GF-D8 (cell line): ENCODE results near the gene STIM1.
"Not testable (repeated sequence)": the region's sequence is repeated elsewhere in the genome, so short reads cannot be mapped to it uniquely, and the experiment has no call there.

Experiments
- DNase-seq: peaks from one replicate; lab custom pipeline; 2025; lab: John Stamatoyannopoulos, UW

The STIM1 gene

DNA sequence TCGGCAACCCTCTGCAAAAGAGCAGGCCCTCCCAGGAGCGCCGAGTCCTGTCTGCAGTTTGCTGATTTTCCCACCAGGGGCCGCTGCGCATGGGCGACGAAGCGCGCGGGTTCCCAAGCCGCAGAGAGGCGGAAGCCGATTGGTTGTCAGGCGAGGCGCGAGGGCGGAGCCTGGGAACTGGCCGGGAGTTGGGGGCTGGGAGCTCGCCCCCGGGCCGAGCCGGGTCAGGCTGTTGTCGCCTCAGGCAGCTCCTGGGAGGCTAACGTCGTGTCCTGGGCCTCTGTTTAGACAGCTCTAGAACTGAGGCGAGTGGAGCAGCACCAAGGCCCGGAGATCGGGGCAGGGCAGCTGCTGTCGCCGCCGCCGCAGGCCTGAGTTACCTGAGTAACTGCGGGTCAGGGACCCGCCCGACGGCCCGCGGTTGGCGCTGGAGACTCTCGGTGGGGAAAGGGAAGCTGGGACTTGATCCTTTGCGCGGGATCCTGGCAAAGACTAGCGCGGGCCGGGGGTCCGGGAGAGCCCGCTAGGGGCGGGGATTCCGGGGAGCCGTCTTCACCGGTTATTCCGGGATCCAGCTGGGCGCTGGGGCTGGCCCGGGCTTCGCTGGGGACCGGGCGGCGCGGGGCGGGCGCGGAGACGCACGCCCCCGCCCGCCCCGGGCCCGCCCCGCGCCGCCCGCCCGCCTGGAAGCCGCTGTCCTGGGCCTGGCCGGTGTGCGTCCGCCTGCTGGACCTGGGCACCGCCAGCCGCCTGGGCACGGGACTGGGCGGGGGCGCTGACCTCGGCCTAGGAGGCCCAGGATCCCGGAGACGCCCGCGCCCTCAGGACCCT lies at the start of gene STIM1:
TSS of gene STIM1 (plus strand) at position 688 of the 831 bp plus-strand sequence. CDS start 607 bp downstream, outside the sequence.
- DNase-seq = peak; percentile 46

- DNase-seq = peak; percentile 15
Observed at GRCh38 chr11:3807909-3808860, 47.3 kb upstream of the STIM1 start, which contains the start of gene PGAP2. TSS of gene PGAP2 (plus strand) at chr11:3808560. CDS start at chr11:3811260, 2,700 bp downstream.

DNA sequence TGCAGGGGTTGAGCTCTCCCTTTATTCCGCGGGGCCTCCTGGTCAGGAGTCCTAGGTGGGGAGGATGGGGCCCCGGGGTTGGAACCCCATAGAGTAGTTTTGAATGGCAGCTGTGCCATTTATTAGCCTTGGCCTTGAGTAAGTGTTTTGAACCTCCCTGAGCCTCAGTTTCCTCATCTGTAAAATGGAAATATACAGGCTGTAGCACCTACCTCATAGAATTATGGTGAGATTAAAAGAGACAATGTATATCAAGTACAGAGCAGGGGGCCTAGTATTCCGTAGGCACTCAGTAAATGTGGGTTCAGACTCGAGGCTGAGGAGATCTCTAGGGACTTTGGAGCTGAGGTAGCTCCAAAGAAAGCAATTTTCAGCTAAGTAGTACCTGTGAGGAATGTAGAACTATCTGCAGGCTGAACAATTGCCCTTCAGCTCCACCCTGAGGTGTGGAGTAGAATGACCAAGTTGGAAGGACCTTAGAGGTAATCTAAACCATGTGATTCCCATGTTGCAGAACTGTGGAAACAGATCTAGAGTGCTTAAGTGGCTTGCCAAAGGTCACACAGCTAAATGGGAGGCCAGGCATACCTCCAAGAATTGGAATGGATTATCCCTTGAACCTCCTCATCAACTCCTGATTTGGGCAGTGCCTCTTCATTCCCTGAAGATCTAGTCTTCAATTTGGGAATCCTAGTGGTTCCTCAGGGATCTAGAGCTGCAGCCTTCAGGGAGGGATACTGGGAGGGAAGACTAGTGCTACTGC lies 46.4 kb upstream of the STIM1 start:
- peak; percentile 33 for DNase-seq

- no peak for DNase-seq
Observed at GRCh38 chr11:3809624-3809928, 45.9 kb upstream of the STIM1 start.

DNA sequence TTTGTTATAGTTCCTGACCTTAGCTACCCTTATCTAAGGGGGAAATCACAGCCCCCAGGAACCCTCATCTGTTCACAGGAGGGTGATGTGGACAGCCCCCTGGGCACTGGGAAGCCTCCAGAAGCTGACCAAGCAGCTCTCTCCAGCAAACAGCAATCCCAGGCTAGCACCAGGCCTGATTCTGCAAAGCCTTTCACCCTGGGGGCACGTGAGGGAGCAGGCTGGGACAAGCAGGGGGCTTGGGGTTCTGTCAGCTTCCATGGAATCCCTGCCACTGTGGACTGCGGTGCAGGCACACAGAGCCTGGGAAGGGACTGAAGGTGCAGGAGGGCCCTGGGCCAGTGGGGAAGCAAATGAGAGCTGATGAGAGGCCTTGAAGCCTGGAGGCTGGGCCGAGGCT lies 45.0 kb upstream of the STIM1 start:
- DNase-seq = no peak

DNA sequence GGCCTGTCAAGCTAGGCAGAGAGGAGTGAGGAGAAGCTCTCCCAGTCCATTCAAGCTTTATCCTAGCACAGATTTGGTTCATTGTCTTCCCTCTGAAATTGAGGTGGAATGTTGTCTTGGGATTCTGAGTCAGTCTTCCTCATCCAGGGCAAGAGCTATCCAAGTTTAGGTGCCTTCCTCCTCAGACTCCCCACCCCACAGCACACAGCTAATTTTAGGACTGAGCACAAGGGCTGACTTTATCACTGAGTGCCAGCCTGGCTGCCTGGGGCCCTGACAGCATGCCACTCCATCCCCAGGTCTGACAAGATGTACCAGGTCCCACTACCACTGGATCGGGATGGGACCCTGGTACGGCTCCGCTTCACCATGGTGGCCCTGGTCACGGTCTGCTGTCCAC lies 44.5 kb upstream of the STIM1 start:
- no peak for DNase-seq

- DNase-seq = not testable (repeated sequence)
Observed at GRCh38 chr11:3814832-3815231, 40.6 kb upstream of the STIM1 start.

DNA sequence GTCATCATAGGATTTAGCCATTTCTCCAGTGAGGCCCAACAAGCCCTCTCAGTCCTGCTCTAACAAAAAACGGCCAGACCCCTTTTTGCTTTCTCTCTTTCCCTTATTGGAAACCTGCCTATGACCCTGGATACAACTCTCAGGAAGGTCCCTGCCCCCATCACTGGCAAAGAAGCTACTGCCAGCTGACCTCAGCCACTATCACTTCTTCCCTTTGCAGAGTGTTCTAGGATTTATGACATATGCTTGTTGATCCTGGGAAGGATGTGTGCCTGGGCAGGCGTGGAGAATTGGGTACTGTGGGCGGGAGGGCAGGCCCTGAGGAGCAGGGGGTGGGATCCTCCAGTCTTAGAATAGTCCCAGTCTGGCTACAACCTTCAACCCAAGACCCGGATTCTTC lies 39.6 kb upstream of the STIM1 start:
- no peak for DNase-seq

DNA sequence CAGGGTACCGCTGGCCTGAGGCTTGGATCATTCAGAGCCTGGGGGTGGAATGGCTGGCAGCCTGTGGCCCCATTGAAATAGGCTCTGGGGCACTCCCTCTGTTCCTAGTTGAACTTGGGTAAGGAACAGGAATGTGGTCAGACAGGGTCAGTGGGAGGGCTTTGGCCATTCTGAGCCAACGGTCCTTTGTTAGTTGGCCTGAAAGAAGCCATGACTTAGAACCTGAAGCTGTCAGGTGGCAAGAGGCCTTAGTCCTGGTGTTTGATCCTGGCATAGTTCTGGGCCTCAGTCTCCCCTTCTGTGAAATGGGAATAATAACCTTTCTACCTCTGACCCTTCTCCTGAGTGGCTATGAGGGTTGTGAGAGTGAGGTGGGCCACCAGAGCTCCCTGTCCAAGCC lies 38.8 kb upstream of the STIM1 start:
- DNase-seq = no peak

DNA sequence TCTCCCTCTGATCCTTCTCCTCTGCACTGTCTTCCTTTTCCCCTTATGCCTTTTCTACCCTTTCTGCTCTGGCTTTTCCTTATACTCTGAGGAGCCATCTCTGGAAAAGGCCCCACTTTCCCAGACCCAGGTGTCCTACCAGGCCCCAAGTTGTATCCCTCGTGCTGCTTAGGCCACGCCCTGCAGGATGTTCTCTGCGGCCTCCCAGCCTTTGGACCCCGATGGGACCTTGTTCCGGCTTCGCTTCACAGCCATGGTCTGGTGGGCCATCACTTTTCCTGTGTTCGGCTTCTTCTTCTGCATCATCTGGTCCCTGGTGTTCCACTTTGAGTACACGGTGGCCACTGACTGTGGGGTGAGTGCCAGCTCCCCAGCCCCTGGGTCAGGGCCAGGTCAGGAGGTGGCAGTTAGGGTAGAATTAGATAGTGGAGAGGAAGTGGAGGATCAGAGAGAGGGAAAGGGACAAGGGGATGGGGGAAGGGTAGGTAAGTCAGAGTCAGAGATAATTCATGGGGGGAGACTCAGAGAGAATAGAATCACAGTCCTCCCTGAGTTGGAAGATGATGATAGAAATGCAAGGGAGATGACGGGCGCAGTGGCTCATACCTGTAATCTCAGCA lies 38.2 kb upstream of the STIM1 start:
- no peak for DNase-seq

DNA sequence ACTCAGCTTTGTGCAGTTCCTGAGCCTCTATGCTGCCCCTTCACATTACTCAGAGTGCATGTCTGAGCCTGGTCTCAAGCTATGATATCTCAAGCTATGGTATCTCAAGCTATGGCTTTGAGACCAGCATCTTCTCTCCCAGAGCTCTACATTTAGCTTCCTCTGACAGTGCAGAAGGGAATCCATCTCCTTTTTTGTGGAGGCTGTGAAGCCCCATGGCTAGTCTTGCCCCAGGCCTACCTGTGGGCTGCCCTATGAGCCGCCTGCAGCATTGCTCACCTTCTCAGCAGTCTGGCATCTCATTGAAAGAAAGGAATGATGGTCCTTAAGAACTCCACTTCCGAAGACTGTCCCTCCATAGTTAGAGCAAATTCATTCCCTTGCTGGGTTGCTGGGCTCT lies 34.5 kb upstream of the STIM1 start:
- no peak for DNase-seq

GRCh38 chr11:3822312-3822711 lies 33.2 kb upstream of the STIM1 start:
- DNase-seq = no peak

GRCh38 chr11:3823303-3823702 lies 32.2 kb upstream of the STIM1 start:
- no peak for DNase-seq

GRCh38 chr11:3823762-3824506 lies 31.5 kb upstream of the STIM1 start:
- DNase-seq = no peak

GRCh38 chr11:3824714-3825472 lies 30.6 kb upstream of the STIM1 start:
- DNase-seq = peak; percentile 34

- DNase-seq = no peak
Observed at GRCh38 chr11:3825473-3826154, 29.9 kb upstream of the STIM1 start.

- DNase-seq = no peak
Observed at GRCh38 chr11:3826721-3827120, 28.7 kb upstream of the STIM1 start.

- DNase-seq = no peak
Observed at GRCh38 chr11:3827434-3828186, 27.9 kb upstream of the STIM1 start.

- no peak for DNase-seq
Observed at GRCh38 chr11:3830088-3830487, 25.4 kb upstream of the STIM1 start.
